NCI-H1436 (cell line): ENCODE measurements around the gene CASQ1.

Source experiments
- DNase-seq: peaks from one replicate; lab custom pipeline; 2025; lab: John Stamatoyannopoulos, UW

CASQ1 gene

DNA sequence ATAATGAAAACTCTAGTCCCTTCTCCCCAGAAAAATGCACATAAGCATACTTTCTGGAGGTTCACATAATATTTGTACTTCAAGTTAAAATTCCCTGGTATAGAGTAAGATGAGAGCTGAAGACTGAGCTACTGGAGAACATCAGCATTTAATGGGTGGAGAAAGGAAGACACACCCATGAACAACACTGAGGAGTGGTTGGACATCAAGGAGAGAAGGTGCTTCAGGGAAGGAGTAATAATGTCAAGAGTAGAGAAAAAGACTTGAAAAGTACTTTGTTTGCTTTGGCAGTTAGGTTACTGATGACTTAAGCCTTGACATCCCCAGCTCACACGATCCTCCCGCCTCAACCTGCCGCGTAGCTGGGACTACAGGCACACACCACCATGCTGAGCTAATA, 36.7 kb downstream of the CASQ1 start:
- no peak for DNase-seq

DNA sequence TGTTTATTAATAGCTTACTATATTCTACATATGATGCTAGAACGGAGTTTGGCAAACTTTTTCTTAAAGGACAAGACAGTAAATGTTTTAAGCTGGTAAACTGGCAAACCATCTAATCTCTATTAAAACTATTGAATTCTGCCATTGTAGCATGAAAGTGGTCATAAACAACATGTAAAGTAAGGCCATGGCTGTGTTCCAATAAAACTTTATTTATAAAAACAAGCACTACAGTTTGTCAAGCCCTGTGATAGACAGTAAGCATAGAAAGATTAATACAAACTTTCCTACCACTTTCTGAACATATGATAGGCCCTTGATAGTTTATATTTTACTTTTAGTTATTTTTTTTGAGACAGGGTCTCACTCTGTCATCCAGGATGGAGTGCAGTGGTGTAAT, 37.2 kb downstream of the CASQ1 start:
- no peak for DNase-seq

DNA sequence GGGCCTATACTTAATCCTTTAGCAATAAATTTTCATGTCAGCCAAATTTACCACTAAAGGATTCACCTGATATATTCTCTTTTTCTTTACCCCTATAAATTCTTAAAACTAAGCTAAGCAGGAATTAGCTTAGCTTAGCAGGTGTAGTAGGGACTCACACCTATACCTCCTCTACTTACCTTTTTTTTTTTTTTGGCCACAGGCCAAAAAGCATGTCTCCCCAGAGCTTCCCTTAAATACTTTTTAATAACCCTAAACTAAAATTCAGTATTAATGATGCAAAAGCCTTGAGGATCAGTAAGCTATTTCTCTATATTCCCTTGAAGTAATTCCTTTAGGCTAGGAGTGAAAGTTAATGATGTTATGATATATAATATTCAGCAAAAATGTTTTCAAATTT, 38.1 kb downstream of the CASQ1 start:
- DNase-seq: no peak

DNA sequence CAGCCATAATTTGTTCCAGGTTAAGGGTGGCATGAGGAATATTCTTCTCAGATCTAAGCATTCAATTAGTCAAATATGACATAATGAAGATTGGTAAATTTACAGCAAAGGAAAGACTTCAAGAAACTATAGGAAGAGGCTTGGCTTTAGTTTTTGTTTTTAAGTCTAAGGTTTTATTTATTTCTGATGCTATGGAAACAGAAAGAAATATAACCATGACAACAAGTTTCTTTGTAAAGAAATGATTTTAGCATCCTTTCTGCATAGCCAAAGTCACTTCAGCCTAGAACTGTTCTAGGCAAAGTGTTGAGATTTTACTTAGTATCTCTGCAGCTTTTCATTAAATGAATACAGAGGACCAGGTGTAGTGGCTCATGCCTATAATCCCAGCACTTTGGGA, 42.5 kb downstream of the CASQ1 start:
- no peak for DNase-seq

DNA sequence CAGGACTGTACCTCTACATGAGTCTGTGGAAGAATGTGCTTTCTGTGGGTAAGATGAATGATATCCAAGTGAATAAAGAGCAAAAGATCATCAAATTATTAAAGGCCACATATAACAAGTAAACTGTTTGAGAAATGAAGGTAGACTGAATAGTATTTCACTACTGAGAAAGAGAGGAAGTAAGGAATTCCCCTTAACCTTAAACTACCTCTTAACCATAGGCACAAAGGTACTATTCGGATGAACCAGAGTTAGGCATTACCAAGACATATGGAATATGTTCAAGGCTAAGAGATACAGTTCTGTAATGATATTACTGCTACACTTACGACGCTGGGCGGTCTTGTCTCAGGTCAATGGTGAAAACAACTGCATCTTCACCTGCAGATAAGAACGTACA, 46.4 kb downstream of the CASQ1 start:
- no peak for DNase-seq

DNA sequence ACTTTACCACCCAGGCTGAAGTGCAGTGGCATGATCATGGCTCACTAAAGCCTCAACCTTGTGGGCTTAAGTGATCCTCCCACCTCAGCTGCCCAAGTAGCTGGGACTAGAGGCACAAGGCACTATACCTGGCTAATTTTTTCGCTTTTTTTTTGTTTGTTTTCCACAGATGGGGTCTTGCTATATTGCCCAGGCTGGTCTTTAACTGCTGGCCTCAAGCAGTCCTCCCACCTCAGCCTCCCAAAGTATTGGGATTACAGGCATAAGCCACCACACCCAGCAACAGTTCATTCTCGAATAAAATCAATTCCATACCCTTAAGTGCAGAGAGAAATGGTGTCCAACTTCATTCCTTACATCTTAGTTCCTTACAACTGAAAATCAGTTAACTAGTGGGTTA, 47.2 kb downstream of the CASQ1 start:
- no peak for DNase-seq

DNA sequence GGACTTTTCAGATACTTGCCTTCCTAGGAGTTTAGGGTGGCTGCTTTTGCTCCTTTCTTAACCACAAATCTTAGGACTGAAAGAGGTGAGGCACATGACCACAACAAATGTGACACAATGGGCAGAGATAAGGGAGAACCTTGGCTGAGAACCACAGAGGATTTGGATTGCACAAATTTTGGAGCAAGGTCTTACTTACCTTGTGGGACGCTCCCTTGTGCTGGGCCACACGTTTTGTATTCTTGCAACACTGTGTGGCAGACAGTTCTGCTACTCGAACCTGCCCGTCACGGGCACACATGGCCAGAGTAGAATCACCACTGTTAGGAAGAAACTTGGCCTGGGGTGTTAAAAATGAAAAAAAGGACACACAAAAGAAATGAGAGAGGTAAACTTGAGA, 48.0 kb downstream of the CASQ1 start:
- no peak for DNase-seq

DNA sequence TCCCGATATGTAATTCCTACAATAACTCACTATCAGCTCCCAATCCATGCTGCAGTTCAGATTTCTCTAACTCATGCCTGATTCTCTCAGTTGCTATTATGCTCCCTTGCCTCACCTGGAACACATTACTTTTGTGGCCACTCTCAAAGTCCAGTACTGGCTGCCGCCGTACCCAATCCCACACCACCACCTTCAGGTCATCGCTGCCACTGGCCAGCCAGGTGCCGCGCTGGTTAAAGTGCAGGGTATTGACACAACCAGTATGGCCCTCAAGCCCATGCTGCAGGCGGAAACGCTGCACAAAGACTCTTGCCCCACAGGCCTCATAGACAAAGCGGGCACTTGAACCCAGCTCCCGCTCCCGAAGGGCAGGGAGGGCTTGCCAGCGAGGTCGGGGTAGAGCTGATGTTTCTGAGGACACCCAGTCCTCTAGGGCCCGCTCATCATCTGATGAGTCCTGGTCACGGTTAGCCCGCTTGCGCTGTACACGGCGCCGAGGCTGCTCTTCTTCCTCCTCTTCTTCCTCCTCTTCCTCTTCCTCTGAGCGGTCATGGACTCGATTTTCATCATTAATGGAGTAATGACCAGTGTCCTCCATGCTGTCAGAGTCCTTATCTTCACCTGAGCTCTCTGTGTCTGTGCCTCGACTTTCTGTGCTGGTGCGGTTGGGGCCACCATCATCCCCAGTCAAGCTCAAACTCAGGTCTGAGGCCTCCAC, 49.4 kb downstream of the CASQ1 start:
- DNase-seq: no peak

DNA sequence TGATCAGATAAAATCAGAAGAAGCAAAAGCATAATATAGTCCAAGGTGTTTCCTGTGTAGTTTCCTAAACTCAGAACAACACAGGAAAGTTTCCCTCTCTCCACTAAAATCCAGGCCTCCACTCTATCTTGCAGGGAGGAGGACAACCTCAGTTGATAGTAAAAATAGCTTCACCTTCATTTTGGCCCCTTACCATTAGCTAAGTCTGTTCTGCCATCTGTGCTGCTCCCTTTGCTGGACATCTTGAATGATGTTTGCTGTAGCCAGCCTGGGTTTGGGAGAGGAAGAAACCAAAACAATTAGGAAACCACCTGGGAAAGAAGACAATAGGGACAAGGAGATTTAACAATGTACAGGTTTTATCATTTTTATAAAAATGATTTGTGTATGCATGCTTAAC, 53.4 kb downstream of the CASQ1 start:
- no peak for DNase-seq

DNA sequence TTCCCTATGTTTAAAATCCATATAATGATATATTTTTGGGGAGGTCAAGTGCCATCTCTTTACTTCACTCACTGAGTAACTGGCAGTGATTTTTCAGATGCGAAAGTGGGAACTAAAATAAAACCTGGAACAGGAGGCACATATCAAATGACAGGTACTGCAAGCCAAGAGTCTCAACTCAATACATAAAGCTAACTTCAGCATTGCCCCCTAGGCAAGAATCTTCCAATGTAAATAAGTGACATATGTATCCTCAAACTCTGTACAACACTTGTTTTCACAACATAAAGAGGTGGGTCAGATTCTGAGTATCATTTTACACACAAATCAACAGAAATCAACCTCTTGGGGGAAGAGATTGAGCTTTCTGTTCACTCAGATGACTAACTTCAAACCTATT, 53.8 kb downstream of the CASQ1 start:
- no peak for DNase-seq

DNA sequence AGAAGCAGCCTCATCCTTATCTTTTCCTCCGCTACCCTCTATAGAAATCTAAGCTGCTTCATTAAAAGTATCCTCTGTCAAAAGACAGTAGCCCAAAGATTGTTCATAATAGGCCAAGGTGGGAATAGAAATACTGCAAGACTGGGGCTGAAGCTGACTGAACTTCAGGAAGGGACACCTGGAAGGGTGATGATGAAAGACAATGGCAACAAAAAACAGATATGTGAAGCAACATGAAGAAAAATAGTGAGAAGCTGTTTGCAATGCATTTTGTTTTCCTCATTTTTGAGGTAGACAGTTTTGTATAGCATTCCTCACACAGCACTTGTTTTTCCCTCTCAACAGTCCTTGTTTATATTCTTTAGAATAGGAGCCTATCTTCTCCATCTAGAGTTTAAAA, 55.1 kb downstream of the CASQ1 start:
- DNase-seq: no peak

DNA sequence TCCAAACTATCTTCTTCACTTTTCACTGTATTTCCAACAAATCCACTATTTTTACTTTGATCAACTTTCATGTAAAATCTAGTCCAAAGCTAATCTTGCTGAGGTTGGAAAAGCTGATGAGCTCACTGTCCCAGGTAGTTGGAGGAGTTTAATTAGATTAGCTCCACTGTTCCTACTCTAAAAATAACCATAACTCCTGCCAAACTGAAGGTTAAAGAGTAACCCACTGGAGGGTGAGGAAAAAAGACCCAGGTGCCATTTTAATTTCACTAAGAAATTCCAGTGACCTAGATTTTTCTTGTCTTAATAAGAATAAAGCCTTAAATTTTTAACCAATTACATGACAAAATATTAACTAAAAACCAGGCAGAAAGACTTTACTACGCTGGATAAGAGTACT, 56.7 kb downstream of the CASQ1 start:
- no peak for DNase-seq

DNA sequence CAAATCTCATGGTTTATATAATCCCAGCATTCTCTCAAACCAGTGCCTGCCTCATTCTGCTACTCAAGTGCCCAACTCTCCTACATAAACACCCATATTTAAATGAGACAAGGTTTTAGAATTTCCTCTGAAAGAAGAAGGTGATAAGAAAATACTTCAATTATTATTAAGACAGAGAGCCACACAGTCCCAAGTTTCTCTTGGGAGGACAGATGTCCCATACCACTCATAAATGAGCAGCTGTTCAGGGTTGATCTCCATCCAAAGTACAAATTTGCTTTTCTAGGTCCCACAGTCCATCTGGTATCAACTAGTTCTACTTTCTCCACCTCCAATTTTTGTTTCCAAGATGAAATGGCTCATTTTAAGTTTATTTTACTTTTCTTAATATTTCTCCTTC, 60.6 kb downstream of the CASQ1 start:
- DNase-seq: no peak
